ENCODE data around the gene FAM174C.
A peak's percentile ranks its signal among the peaks of the same experiment; 100 is the strongest.

Gene FAM174C

GRCh38 chr19:1261798-1262622, 13.3 kb upstream of the FAM174C start:
- DNase-seq (ENCODE audit: low spot score) = peak; percentile 79

DNA sequence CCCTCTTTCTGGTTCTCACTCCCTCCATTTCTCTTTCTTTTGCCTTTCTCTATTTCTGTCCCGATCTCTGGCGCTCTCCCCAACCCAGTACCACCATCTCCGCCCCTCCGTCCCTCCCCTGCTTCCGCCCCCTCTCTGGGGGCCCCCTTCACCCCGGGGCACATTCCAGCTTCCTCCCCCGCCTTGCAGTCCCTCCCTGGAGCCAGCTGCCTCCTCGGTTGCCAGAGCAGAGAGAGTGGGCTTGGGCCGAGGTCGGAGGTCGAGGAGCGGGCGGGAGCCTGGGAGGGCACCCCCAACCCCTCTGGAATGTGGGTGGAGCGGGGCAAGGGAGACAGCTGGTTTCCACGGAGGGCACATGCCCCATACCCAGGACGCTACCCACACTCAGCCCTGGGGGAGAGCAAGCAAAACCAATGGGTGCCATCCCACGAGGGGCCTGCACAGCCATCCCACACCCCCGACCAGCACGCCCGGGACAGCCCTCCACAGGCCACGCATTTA, 12.7 kb upstream of the FAM174C start:
- no peak for DNase-seq (ENCODE audit: low spot score)

DNA sequence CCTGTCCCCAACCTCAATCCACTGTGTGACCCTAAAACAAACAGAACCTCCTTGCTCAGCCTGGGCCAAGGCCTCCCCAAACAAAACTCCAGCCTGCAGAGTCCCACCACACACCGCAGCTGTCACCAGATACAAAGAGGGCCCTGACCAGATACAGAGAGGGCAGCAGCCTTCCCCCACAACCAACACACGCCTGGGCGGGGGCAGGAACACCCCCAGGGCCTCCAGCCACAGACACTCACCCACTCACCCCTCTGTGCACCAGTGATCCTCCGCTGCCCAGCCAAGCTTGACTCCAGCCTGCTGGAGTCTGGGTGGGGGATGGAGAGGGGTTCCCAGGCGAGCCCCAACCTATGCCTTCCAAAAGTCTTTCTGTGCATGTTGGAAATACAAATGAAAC, 12.1 kb upstream of the FAM174C start:
- DNase-seq (ENCODE audit: low spot score) = peak; percentile 61

GRCh38 chr19:1264801-1265614, 10.3 kb upstream of the FAM174C start:
- DNase-seq (ENCODE audit: low spot score) = peak; percentile 96

GRCh38 chr19:1265615-1266128, 9.7 kb upstream of the FAM174C start:
- DNase-seq (ENCODE audit: low spot score) = peak; percentile 84

GRCh38 chr19:1266129-1266915, 9.0 kb upstream of the FAM174C start:
- DNase-seq (ENCODE audit: low spot score) = peak; percentile 89

- peak; percentile 66 for DNase-seq (ENCODE audit: low spot score)
These were observed 8.3 kb upstream of the FAM174C start for GRCh38 chr19:1266916-1267476.

DNA sequence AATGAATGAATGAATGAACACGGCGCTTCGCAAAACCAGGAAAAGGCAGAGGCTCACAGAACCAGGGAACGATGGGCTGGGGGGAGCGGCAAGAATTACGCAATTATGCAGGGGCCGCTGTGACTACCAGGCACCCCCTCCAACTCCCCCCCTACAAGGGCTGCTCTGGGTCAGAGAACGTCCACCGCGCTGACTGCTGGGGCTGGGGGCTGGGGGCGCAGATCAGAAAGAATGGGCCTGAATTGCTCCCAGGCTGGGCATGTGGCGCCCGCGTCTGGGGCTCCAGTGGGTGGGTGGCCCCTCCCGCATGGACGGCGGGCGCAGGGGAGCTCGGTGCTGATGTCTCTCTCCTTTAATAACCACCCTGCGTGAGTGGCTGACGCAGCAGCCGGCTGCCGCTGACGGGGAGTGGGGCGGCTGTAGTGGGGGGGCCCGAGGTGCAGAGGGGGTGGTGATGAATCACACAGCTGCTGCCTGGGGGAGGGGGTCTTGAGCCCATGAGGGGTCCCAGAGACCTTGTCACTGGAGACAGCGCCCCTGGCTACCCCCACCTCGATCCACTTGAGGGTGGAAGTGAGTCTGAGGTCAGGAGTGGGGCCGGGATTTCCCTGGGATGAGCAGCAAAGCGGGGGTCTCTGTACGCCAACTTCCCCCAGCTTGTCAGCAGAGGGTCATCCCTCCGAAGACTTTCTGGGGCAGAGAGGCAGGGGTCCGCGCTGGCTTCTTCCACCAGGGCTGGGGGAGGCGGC, 7.7 kb upstream of the FAM174C start:
- DNase-seq (ENCODE audit: low spot score) = no peak

- DNase-seq (ENCODE audit: low spot score) = no peak
These were observed 6.9 kb upstream of the FAM174C start for GRCh38 chr19:1268226-1269064.

- peak; percentile 99 for DNase-seq (ENCODE audit: low spot score)
These were observed 6.3 kb upstream of the FAM174C start, which contains the start of gene CIRBP for GRCh38 chr19:1269065-1269477. TSS of gene CIRBP (plus strand) at chr19:1269332. CDS start at chr19:1270934, 1,602 bp downstream.

DNA sequence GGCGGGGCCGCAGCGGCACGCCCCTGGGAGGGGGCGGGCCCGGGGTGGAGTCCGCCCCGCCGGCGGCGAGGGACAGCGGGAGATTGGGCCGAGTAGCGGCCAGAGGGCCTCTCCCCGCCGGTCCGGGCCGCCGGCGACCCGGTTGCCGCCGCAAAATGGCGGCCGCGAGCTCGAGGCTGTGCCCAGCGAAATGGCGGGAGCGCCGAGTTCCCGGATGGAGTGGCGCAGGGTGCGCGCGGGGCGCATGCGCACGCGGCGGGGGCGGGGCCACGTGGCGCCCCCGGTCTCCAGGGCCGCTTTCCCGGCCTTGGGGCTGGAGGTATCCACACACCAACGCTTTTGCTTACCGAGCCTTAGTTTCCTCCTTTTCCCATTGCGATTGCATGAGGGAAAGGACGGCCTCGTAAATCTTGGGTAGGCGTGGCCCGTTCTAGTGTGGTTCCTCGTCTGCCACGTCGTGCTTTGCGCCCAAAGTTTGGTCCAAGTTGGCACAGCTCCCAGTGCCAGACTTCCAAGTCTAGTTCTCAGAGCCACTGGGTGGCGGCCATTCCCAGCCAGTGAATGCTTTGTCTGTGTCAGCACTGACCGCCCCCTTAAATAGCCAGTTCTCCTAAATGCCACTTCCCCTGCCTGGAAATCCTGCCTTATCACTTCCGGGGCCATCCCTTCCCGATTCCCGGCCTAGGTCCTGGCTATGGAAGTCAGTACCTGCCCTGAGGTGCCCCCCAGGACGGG, 5.7 kb upstream of the FAM174C start:
- DNase-seq (ENCODE audit: low spot score) = peak; percentile 86

DNA sequence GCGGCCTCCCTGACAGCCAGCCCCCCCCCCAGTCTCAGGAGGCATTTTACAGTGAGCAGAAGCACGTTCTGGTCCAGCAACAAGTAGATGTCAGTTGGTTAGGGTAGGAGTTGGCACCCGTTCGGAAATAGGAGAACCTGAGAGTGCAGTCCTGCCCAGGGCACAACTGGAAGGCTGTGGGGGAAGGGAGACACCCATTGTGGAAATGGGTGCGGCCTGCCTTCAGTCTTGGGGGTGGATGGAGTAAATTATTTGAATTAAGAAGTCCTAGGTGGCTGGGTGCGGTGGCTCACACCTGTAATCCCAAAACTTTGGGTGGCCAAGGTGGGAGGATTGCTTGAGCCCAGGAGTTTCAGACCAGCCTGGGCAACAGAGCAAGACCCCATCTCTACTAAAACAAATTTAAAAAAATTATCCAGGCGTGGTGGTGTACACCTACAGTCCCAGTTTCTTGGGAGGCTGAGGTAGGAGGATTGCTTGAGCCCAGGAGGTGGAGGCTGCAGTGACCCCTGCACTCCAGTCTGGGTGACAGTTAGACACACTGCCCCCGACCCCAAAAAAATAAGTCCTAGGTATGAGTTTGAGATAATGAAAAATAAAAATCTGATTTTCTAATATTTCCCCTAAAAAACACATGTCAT, 5.0 kb upstream of the FAM174C start:
- no peak for DNase-seq (ENCODE audit: low spot score)

GRCh38 chr19:1270854-1271527, 4.3 kb upstream of the FAM174C start:
- DNase-seq (ENCODE audit: low spot score) = peak; percentile 30

- DNase-seq (ENCODE audit: low spot score) = peak; percentile 24
These were observed 3.6 kb upstream of the FAM174C start for GRCh38 chr19:1271528-1272422.

- DNase-seq (ENCODE audit: low spot score) = no peak
These were observed 2.7 kb upstream of the FAM174C start for GRCh38 chr19:1272423-1273262.

All from kidney tubule cell (primary cell).